ENCODE data around the gene SMYD5. TPM values are rescaled to one million over a fixed set of nuclear protein-coding genes. Genes with fewer than 3 reads are reported as not detected.
A peak's percentile ranks its signal among the peaks of the same experiment; 100 is the strongest.

The SMYD5 gene
- total RNA-seq, 3 donors from 2014 or later, result 10.5 to 20.0 (median 16.0) TPM

- intact Hi-C loops (cut with DNase I, micrococcal nuclease), result no loop called here
- no peak for TF ChIP-seq CTCF (IDR thresholded peaks at IDR 0.05)
- ATAC-seq (no peak), DNase-seq (no peak)
- no peak overlapping the region for H3K4me3 ChIP-seq
- no peaks in the 10 kb centered on the region for H3K9me3 ChIP-seq
- H3K36me3 ChIP-seq (ENCODE audit: low read depth), result no peaks in the 10 kb centered on the region
- H3K4me1 ChIP-seq (ENCODE audit: low read depth), result peaks cover 10% of the 10 kb centered on the region
Measured at GRCh38 chr2:73265298-73266060, 51.4 kb downstream of the SMYD5 start.

- H3K36me3 ChIP-seq (ENCODE audit: low read depth), result no peaks in the 10 kb centered on the region
- H3K9me3 ChIP-seq, result no peaks in the 10 kb centered on the region
- no peak overlapping the region for H3K4me3 ChIP-seq
- DNase-seq (no peak), ATAC-seq (no peak)
- peaks cover 10% of the 10 kb centered on the region for H3K4me1 ChIP-seq (ENCODE audit: low read depth)
- TF ChIP-seq CTCF (IDR thresholded peaks at IDR 0.05), result no peak
- intact Hi-C loops (cut with DNase I, micrococcal nuclease), result no loop called here
Measured at GRCh38 chr2:73266061-73266901, 52.2 kb downstream of the SMYD5 start.

GRCh38 chr2:73267008-73267407 is 53.0 kb downstream of the SMYD5 start:
- Histone ChIP-seq H3K36me3 (ENCODE audit: low read depth) (no peaks in the 10 kb centered on the region), H3K4me1 (ENCODE audit: low read depth) (peaks cover 10% of the 10 kb centered on the region), H3K9me3 (no peaks in the 10 kb centered on the region), H3K4me3 (no peak overlapping the region)
- no peak for DNase-seq
- intact Hi-C loops (cut with DNase I, micrococcal nuclease), result no loop called here
- ATAC-seq, result no peak
- TF ChIP-seq CTCF (IDR thresholded peaks at IDR 0.05), result no peak

GRCh38 chr2:73268366-73268829 is 54.4 kb downstream of the SMYD5 start:
- no peak for TF ChIP-seq CTCF (IDR thresholded peaks at IDR 0.05)
- intact Hi-C loops (cut with DNase I, micrococcal nuclease), result no loop called here

GRCh38 chr2:73268830-73269685 is 55.0 kb downstream of the SMYD5 start:
- Histone ChIP-seq H3K36me3 (ENCODE audit: low read depth) (no peaks in the 10 kb centered on the region), H3K4me1 (ENCODE audit: low read depth) (peaks cover 10% of the 10 kb centered on the region), H3K4me3 (peak overlapping the region; percentile 17), H3K9me3 (no peaks in the 10 kb centered on the region)
- DNase-seq, result peak; percentile 84 to 90 (median 85)
- intact Hi-C loops (cut with DNase I, micrococcal nuclease), result no loop called here
- peak; percentile 89 for ATAC-seq
- TF ChIP-seq CTCF (IDR thresholded peaks at IDR 0.05), result no peak

More at GRCh38 chr2:73268366-73268829, 54.4 kb downstream of the SMYD5 start:
- Histone ChIP-seq H3K36me3 (ENCODE audit: low read depth) (no peaks in the 10 kb centered on the region), H3K9me3 (no peaks in the 10 kb centered on the region), H3K4me1 (ENCODE audit: low read depth) (peaks cover 10% of the 10 kb centered on the region), H3K4me3 (no peak overlapping the region)
- DNase-seq (no peak), ATAC-seq (no peak)
